ENCODE data around the gene SDK2.
A peak's percentile ranks its signal among the peaks of the same experiment; 100 is the strongest.

Gene SDK2

GRCh38 chr17:73323409-73324159 lies 320.7 kb downstream of the SDK2 start:
- H3K27me3 ChIP-seq (ENCODE audit: control insufficient read depth in 3 of 3, insufficient read depth in 3 of 3, low read depth in 1 of 3, low read length in 3 of 3): no peaks in the 10 kb centered on the region
- H2BK12ac ChIP-seq (ENCODE audit: low read length): peak overlapping the region; percentile 75
- no peak overlapping the region for H2AK5ac ChIP-seq (ENCODE audit: low read depth, low read length)
- H2BK15ac ChIP-seq (ENCODE audit: low read length): no peak overlapping the region
- H2BK120ac ChIP-seq (ENCODE audit: low read depth, low read length): no peak overlapping the region
- no peaks in the 10 kb centered on the region for H3K9me3 ChIP-seq (replicated peaks in 1 of 2; ENCODE audit: control insufficient read depth in 2 of 2, insufficient read depth in 1 of 2, low read depth in 1 of 2, low read length in 2 of 2)
- H2AFZ ChIP-seq (ENCODE audit: low read length): peak overlapping the region; percentile 57
- H2BK5ac ChIP-seq (ENCODE audit: low read length): peak overlapping the region; percentile 77
- no peak overlapping the region for H4K8ac ChIP-seq (ENCODE audit: low read depth, low read length)
- peak overlapping the region; percentile 14 for H3K14ac ChIP-seq (ENCODE audit: low read length)
- no peaks in the 10 kb centered on the region for H3K36me3 ChIP-seq (replicated peaks in 1 of 2; ENCODE audit: control insufficient read depth in 2 of 2, insufficient read depth in 2 of 2, low read length in 2 of 2)
- H3K9ac ChIP-seq (ENCODE audit: low read depth, low read length, poor library complexity): no peak overlapping the region
- no peak overlapping the region for H3K4me3 ChIP-seq (ENCODE audit: low read length in 2 of 2)
- H3K79me1 ChIP-seq (ENCODE audit: low read depth, low read length): no peaks in the 10 kb centered on the region
- no peak overlapping the region for H3K27ac ChIP-seq (replicated peaks; ENCODE audit: low read length)
- WGBS, 2 donors (ENCODE audit: extremely low coverage in 2 of 2, insufficient read length in 2 of 2, insufficient replicate concordance in 1 of 2): no CpG with 5 or more reads among the region's 5 CpGs
- DNase-seq (ENCODE audit: low spot score): no peak
- peak overlapping the region; percentile 93 for H3K18ac ChIP-seq (ENCODE audit: low read length)
- no peak overlapping the region for H4K91ac ChIP-seq (ENCODE audit: low read depth, low read length, poor library complexity)
- H3K4me1 ChIP-seq (ENCODE audit: control insufficient read depth in 2 of 2, insufficient read depth in 1 of 2, low read depth in 1 of 2, low read length in 2 of 2): peaks cover 4 to 11% of the 10 kb centered on the region in 2 donors
- H3K4me2 ChIP-seq (ENCODE audit: insufficient read depth, low read length, poor library complexity, severe bottlenecking): no peak overlapping the region
- no peak overlapping the region for H3K23ac ChIP-seq (ENCODE audit: low read depth, low read length, poor library complexity)
- no peak overlapping the region for H3K4ac ChIP-seq (ENCODE audit: low read length)

DNA sequence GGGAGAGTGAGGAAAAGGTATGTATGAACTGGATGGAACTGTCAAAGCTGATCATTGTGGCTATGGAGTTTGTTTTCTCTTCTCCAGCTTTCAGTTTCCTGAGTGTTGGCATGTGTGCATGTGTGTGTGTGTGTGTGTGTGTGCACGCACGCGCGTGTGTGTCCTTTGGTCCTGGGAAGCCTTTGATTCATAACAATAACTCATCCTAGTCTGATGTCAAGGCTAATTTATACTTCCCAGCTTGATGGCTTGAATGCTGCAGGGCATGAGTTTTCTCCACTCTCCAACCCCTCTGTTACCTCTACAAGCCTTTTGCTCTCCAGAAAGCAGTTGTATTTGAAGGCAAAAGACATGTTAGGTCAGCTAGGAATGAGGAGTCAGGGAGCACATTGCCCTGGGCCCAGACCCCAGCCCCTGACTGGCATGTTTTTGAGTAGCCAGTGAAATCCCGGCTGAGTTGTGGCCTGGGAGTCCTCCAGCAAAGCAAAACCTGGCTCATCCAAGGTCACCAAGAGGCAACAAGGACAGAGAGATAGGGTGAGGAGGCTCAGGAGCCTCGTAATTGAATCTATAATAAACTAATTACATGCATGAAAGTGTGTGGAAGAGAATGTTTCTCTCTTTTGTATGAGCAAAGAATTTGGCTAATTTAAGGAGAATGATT lies 323.5 kb downstream of the SDK2 start:
- H3K4me1 ChIP-seq (ENCODE audit: control insufficient read depth in 2 of 2, insufficient read depth in 1 of 2, low read depth in 1 of 2, low read length in 2 of 2): peaks cover 4 to 19% of the 10 kb centered on the region in 2 donors
- no peak overlapping the region for H3K27ac ChIP-seq (replicated peaks; ENCODE audit: low read length)
- H4K91ac ChIP-seq (ENCODE audit: low read depth, low read length, poor library complexity): no peak overlapping the region
- no peak overlapping the region for H3K23ac ChIP-seq (ENCODE audit: low read depth, low read length, poor library complexity)
- no peak overlapping the region for H3K4me2 ChIP-seq (ENCODE audit: insufficient read depth, low read length, poor library complexity, severe bottlenecking)
- H4K8ac ChIP-seq (ENCODE audit: low read depth, low read length): no peak overlapping the region
- no peak overlapping the region for H2BK5ac ChIP-seq (ENCODE audit: low read length)
- H2BK12ac ChIP-seq (ENCODE audit: low read length): no peak overlapping the region
- H2BK15ac ChIP-seq (ENCODE audit: low read length): no peak overlapping the region
- no peak overlapping the region for H2BK120ac ChIP-seq (ENCODE audit: low read depth, low read length)
- H3K79me1 ChIP-seq (ENCODE audit: low read depth, low read length): no peaks in the 10 kb centered on the region
- H3K9me3 ChIP-seq (replicated peaks in 1 of 2; ENCODE audit: control insufficient read depth in 2 of 2, insufficient read depth in 1 of 2, low read depth in 1 of 2, low read length in 2 of 2): no peaks in the 10 kb centered on the region
- H3K36me3 ChIP-seq (replicated peaks in 1 of 2; ENCODE audit: control insufficient read depth in 2 of 2, insufficient read depth in 2 of 2, low read length in 2 of 2): no peaks in the 10 kb centered on the region
- H2AFZ ChIP-seq (ENCODE audit: low read length): no peak overlapping the region
- no peak overlapping the region for H3K9ac ChIP-seq (ENCODE audit: low read depth, low read length, poor library complexity)
- DNase-seq (ENCODE audit: low spot score): no peak
- no CpG with 5 or more reads among the region's 6 CpGs for WGBS, 2 donors (ENCODE audit: extremely low coverage in 2 of 2, insufficient read length in 2 of 2, insufficient replicate concordance in 1 of 2)
- H3K4ac ChIP-seq (ENCODE audit: low read length): no peak overlapping the region
- no peak overlapping the region for H3K18ac ChIP-seq (ENCODE audit: low read length)
- H2AK5ac ChIP-seq (ENCODE audit: low read depth, low read length): no peak overlapping the region
- H3K4me3 ChIP-seq (ENCODE audit: low read length in 2 of 2): no peak overlapping the region
- no peak overlapping the region for H3K14ac ChIP-seq (ENCODE audit: low read length)
- peaks cover 0 to 3% (median 0%) of the 10 kb centered on the region in 3 experiments for H3K27me3 ChIP-seq (ENCODE audit: control insufficient read depth in 3 of 3, insufficient read depth in 3 of 3, low read depth in 1 of 3, low read length in 3 of 3)

DNA sequence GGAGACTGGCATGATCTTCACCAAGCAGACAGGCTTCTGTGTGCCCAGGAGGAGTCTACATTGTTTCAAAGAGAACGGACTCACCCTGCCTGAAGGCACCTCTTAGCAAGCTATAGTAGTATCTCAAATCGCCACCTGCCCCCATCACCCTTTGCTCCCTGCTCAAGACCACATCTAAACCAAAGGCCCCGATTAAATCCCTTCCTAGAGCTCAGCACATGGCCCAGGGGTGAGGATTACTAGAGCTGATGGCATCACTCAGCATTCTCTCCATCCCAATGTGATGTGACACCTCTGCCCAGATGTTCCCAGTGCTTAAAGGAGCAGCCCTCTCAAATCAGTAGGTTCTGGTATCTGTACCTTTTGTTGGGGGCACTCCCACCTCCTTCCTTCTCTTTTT lies 324.5 kb downstream of the SDK2 start:
- H3K4me1 ChIP-seq (ENCODE audit: control insufficient read depth in 2 of 2, insufficient read depth in 1 of 2, low read depth in 1 of 2, low read length in 2 of 2): peaks cover 4 to 14% of the 10 kb centered on the region in 2 donors
- no peak overlapping the region for H2BK12ac ChIP-seq (ENCODE audit: low read length)
- no peak overlapping the region for H2AK5ac ChIP-seq (ENCODE audit: low read depth, low read length)
- no peak overlapping the region for H3K4me3 ChIP-seq (ENCODE audit: low read length in 2 of 2)
- H3K9me3 ChIP-seq (replicated peaks in 1 of 2; ENCODE audit: control insufficient read depth in 2 of 2, insufficient read depth in 1 of 2, low read depth in 1 of 2, low read length in 2 of 2): no peaks in the 10 kb centered on the region
- no peak overlapping the region for H2BK120ac ChIP-seq (ENCODE audit: low read depth, low read length)
- no peak overlapping the region for H3K23ac ChIP-seq (ENCODE audit: low read depth, low read length, poor library complexity)
- no peak overlapping the region for H4K91ac ChIP-seq (ENCODE audit: low read depth, low read length, poor library complexity)
- H3K27me3 ChIP-seq (ENCODE audit: control insufficient read depth in 3 of 3, insufficient read depth in 3 of 3, low read depth in 1 of 3, low read length in 3 of 3): peaks cover 0 to 3% (median 0%) of the 10 kb centered on the region in 3 experiments
- WGBS, 2 donors (ENCODE audit: extremely low coverage in 2 of 2, insufficient read length in 2 of 2, insufficient replicate concordance in 1 of 2): no CpG with 5 or more reads among the region's 3 CpGs
- H2BK5ac ChIP-seq (ENCODE audit: low read length): no peak overlapping the region
- no peak for DNase-seq (ENCODE audit: low spot score)
- no peak overlapping the region for H4K8ac ChIP-seq (ENCODE audit: low read depth, low read length)
- H3K9ac ChIP-seq (ENCODE audit: low read depth, low read length, poor library complexity): no peak overlapping the region
- no peak overlapping the region for H3K14ac ChIP-seq (ENCODE audit: low read length)
- H3K27ac ChIP-seq (replicated peaks; ENCODE audit: low read length): no peak overlapping the region
- no peak overlapping the region for H3K4ac ChIP-seq (ENCODE audit: low read length)
- H2AFZ ChIP-seq (ENCODE audit: low read length): no peak overlapping the region
- H3K79me1 ChIP-seq (ENCODE audit: low read depth, low read length): no peaks in the 10 kb centered on the region
- H3K4me2 ChIP-seq (ENCODE audit: insufficient read depth, low read length, poor library complexity, severe bottlenecking): no peak overlapping the region
- H2BK15ac ChIP-seq (ENCODE audit: low read length): no peak overlapping the region
- H3K36me3 ChIP-seq (replicated peaks in 1 of 2; ENCODE audit: control insufficient read depth in 2 of 2, insufficient read depth in 2 of 2, low read length in 2 of 2): no peaks in the 10 kb centered on the region
- no peak overlapping the region for H3K18ac ChIP-seq (ENCODE audit: low read length)

DNA sequence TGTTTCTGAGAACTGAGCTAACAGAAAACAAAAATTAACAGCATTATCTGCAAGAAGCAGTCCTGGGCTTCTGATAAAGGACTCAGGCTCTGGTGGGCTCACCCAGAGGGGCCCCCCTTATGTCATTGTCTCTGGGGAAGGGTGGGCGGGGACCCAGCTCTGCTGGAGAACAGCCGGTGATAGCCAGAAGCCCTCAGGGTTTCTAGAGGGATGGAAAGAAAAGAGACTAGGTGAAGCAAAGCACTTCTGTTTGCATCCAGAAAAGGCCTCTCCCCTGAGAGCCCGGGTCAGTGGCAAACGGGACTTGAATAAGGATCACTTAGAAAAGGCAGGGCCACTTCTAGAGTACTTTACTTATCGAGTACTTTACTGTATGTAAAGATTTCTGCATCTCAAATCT lies 325.4 kb downstream of the SDK2 start:
- no peak overlapping the region for H3K4ac ChIP-seq (ENCODE audit: low read length)
- H2AFZ ChIP-seq (ENCODE audit: low read length): no peak overlapping the region
- H4K91ac ChIP-seq (ENCODE audit: low read depth, low read length, poor library complexity): no peak overlapping the region
- WGBS, 2 donors (ENCODE audit: extremely low coverage in 2 of 2, insufficient read length in 2 of 2, insufficient replicate concordance in 1 of 2): no CpG with 5 or more reads among the region's 5 CpGs
- H2BK120ac ChIP-seq (ENCODE audit: low read depth, low read length): no peak overlapping the region
- H3K4me1 ChIP-seq (ENCODE audit: control insufficient read depth in 2 of 2, insufficient read depth in 1 of 2, low read depth in 1 of 2, low read length in 2 of 2): peaks cover 4 to 10% of the 10 kb centered on the region in 2 donors
- no peak overlapping the region for H3K4me2 ChIP-seq (ENCODE audit: insufficient read depth, low read length, poor library complexity, severe bottlenecking)
- no peak overlapping the region for H3K23ac ChIP-seq (ENCODE audit: low read depth, low read length, poor library complexity)
- H3K9ac ChIP-seq (ENCODE audit: low read depth, low read length, poor library complexity): no peak overlapping the region
- H3K14ac ChIP-seq (ENCODE audit: low read length): no peak overlapping the region
- no peak overlapping the region for H2BK15ac ChIP-seq (ENCODE audit: low read length)
- no peak overlapping the region for H3K4me3 ChIP-seq (ENCODE audit: low read length in 2 of 2)
- peak overlapping the region; percentile 15 for H2AK5ac ChIP-seq (ENCODE audit: low read depth, low read length)
- peaks cover 0 to 3% (median 2%) of the 10 kb centered on the region in 3 experiments for H3K27me3 ChIP-seq (ENCODE audit: control insufficient read depth in 3 of 3, insufficient read depth in 3 of 3, low read depth in 1 of 3, low read length in 3 of 3)
- H2BK12ac ChIP-seq (ENCODE audit: low read length): no peak overlapping the region
- H4K8ac ChIP-seq (ENCODE audit: low read depth, low read length): no peak overlapping the region
- no peak overlapping the region for H2BK5ac ChIP-seq (ENCODE audit: low read length)
- H3K36me3 ChIP-seq (replicated peaks in 1 of 2; ENCODE audit: control insufficient read depth in 2 of 2, insufficient read depth in 2 of 2, low read length in 2 of 2): no peaks in the 10 kb centered on the region
- no peak overlapping the region for H3K18ac ChIP-seq (ENCODE audit: low read length)
- H3K27ac ChIP-seq (replicated peaks; ENCODE audit: low read length): no peak overlapping the region
- DNase-seq (ENCODE audit: low spot score): no peak
- H3K9me3 ChIP-seq (replicated peaks in 1 of 2; ENCODE audit: control insufficient read depth in 2 of 2, insufficient read depth in 1 of 2, low read depth in 1 of 2, low read length in 2 of 2): no peaks in the 10 kb centered on the region
- no peaks in the 10 kb centered on the region for H3K79me1 ChIP-seq (ENCODE audit: low read depth, low read length)

All from neuronal stem cell (in vitro differentiated cells).